ENCODE measurements around the gene PEX7. TPM values are rescaled to one million over a fixed set of nuclear protein-coding genes. Genes with fewer than 3 reads are reported as not detected.

PEX7 gene
- total RNA-seq, 1 donor from 2014 or later = 6.1 TPM

DNA sequence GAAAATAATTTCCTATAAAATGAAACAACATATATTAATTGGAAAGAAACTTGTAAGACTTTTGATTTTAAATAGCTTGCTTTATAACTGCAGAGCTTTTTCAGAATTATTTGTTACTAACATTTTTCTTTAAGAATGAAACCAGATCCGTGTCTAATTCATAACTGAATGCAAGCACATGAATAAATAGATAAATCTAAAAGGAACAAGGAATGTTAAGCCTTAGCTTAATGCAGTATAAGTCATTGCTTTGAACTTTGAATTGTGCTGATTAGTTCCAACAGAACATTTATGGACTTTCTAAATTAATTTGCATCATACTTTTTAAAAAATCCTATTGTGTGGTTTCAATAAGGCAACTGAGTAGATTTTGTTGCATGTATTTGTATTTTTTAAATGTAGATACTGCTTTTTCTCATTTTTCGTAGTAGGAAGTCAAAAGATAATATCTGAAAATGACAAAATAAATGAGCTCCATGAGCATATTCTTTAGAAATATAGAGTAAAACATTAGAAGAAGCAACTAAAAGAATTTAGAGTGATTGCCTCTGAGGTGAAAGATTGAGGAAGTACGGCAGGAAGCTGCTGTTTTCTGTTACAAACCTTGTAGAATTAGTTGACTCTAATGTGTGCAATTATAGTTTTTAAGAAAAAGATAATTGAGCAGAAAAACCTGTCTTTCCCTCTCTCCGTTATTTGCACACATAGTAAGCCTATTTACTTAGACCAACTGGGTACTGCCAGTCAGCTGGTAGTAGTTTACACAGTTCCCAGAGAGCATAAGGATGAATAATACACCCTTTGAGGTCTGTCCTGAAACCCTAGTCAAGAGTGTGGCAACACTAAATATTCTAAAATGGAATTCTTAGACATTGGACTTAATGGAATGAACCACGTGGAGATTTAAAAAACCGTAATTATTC lies 67.1 kb downstream of the PEX7 start:
- no peak for DNase-seq (ENCODE audit: extremely low spot score in 2 of 2)
- Histone ChIP-seq H3K4me3 (no peak overlapping the region), H3K27ac (no peak overlapping the region), H3K27me3 (no peaks in the 10 kb centered on the region), H3K4me1 (no peaks in the 10 kb centered on the region), H3K36me3 (no peaks in the 10 kb centered on the region), H3K9me3 (no peaks in the 10 kb centered on the region)
- no peak for TF ChIP-seq POLR2A (IDR thresholded peaks at IDR 0.05)
- TF ChIP-seq, protein P1, sequence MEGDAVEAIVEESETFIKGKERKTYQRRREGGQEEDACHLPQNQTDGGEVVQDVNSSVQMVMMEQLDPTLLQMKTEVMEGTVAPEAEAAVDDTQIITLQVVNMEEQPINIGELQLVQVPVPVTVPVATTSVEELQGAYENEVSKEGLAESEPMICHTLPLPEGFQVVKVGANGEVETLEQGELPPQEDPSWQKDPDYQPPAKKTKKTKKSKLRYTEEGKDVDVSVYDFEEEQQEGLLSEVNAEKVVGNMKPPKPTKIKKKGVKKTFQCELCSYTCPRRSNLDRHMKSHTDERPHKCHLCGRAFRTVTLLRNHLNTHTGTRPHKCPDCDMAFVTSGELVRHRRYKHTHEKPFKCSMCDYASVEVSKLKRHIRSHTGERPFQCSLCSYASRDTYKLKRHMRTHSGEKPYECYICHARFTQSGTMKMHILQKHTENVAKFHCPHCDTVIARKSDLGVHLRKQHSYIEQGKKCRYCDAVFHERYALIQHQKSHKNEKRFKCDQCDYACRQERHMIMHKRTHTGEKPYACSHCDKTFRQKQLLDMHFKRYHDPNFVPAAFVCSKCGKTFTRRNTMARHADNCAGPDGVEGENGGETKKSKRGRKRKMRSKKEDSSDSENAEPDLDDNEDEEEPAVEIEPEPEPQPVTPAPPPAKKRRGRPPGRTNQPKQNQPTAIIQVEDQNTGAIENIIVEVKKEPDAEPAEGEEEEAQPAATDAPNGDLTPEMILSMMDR (IDR thresholded peaks at IDR 0.05) = no peak
- intact Hi-C loops (cut with DNase I) = loop anchor here (5.0 kb wide), 1 partner anchor 427 kb away; no protein-coding TSS in a partner anchor

DNA sequence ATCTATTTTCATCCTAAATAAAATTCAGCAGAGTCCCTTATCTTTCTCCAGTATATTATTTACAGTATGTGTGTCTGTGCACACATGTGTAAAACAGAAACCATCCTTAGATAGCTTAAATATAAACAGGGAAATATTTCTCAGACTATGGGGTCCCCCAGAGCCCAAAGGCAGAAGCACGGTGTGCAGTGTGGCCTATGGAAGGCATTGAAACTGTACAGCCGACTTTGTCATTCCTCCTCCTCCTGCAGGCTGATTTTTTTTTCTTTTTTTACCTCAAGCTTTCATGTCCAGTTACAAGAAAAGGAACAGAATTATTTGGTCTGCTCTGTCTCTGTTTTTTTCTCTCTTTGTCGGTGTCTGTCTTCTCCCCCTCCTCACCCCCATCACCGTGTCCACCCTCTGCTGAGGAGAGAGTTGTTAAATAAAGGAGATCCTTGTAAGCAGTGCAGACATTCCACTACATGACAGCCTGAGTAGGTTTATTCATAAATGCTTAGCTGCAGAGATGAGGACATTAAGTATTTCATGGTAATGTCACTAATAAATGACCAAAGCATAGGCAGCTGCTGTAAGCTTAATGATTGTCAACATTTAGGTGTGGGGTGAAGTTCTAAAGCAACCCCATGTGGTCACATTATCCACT lies 67.9 kb downstream of the PEX7 start:
- H3K27ac ChIP-seq = no peak overlapping the region
- no peaks in the 10 kb centered on the region for H3K36me3 ChIP-seq
- intact Hi-C loops (cut with DNase I) = loop anchor here (5.0 kb wide), 1 partner anchor 428 kb away; no protein-coding TSS in a partner anchor
- TF ChIP-seq POLR2AphosphoS5 (IDR thresholded peaks at IDR 0.05; ENCODE audit: insufficient read depth in 1 of 2, low read depth in 1 of 2) (no peak), POLR2A (IDR thresholded peaks at IDR 0.05) (no peak)
- TF ChIP-seq, protein P1 (IDR thresholded peaks at IDR 0.05) = no peak
- no peaks in the 10 kb centered on the region for H3K27me3 ChIP-seq
- H3K4me3 ChIP-seq = no peak overlapping the region
- no peaks in the 10 kb centered on the region for H3K9me3 ChIP-seq
- DNase-seq (ENCODE audit: extremely low spot score in 2 of 2) = no peak
- H3K4me1 ChIP-seq = no peaks in the 10 kb centered on the region

- TF ChIP-seq POLR2AphosphoS5 (IDR thresholded peaks at IDR 0.05; ENCODE audit: insufficient read depth in 1 of 2, low read depth in 1 of 2) (no peak), POLR2A (IDR thresholded peaks at IDR 0.05) (no peak)
- TF ChIP-seq, protein P1 (IDR thresholded peaks at IDR 0.05) = no peak
- intact Hi-C loops (cut with DNase I) = loop anchor here (5.0 kb wide), 1 partner anchor 429 kb away; no protein-coding TSS in a partner anchor
- no peak overlapping the region for H3K4me3 ChIP-seq
- H3K27me3 ChIP-seq = no peaks in the 10 kb centered on the region
- H3K27ac ChIP-seq = no peak overlapping the region
- no peaks in the 10 kb centered on the region for H3K9me3 ChIP-seq
- no peak for DNase-seq (ENCODE audit: extremely low spot score in 2 of 2)
- no peaks in the 10 kb centered on the region for H3K36me3 ChIP-seq
- no peaks in the 10 kb centered on the region for H3K4me1 ChIP-seq
Measured at GRCh38 chr6:136890986-136891385, 68.6 kb downstream of the PEX7 start.

DNA sequence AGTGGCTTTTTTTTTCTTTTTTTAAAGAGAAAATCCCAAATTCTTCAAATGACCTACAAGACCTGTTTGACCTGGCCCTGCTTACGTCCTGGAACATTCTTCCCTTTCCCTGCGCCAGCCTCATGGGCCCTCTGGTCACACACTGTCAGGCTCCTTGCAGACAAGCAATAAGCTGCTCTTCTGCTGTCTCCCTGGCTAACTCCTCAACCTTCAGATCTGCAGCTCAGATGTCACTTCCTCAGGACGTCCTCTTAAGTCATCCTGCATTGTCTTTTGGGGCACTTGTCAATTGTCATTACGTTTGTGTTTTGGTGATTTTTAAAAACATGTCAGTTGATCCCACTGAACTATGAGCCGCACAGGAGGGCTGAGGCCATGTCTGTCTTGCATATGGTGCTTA lies 70.8 kb downstream of the PEX7 start:
- no peaks in the 10 kb centered on the region for H3K9me3 ChIP-seq
- peaks cover 0 to 1% of the 10 kb centered on the region in 2 donors for H3K36me3 ChIP-seq
- DNase-seq (ENCODE audit: extremely low spot score in 2 of 2) = no peak
- H3K4me1 ChIP-seq = no peaks in the 10 kb centered on the region
- intact Hi-C loops (cut with DNase I) = loop anchor here (5.0 kb wide), 1 partner anchor 431 kb away; no protein-coding TSS in a partner anchor
- H3K4me3 ChIP-seq = no peak overlapping the region
- TF ChIP-seq POLR2AphosphoS5 (IDR thresholded peaks at IDR 0.05; ENCODE audit: insufficient read depth in 1 of 2, low read depth in 1 of 2) = no peak
- no peak for TF ChIP-seq POLR2A (IDR thresholded peaks at IDR 0.05)
- no peak overlapping the region for H3K27ac ChIP-seq
- H3K27me3 ChIP-seq = no peaks in the 10 kb centered on the region

- intact Hi-C loops (cut with DNase I) = no loop called here
- no peaks in the 10 kb centered on the region for H3K4me1 ChIP-seq
- TF ChIP-seq POLR2AphosphoS5 (IDR thresholded peaks at IDR 0.05; ENCODE audit: insufficient read depth in 1 of 2, low read depth in 1 of 2) (no peak), POLR2A (IDR thresholded peaks at IDR 0.05) (no peak)
- TF ChIP-seq, protein P1 (IDR thresholded peaks at IDR 0.05) = no peak
Measured at GRCh38 chr6:136895901-136896300, 73.5 kb downstream of the PEX7 start.

More at GRCh38 chr6:136895901-136896300, 73.5 kb downstream of the PEX7 start:
- no peaks in the 10 kb centered on the region for H3K9me3 ChIP-seq
- DNase-seq (ENCODE audit: extremely low spot score in 2 of 2) = no peak
- no peak overlapping the region for H3K4me3 ChIP-seq
- no peak overlapping the region for H3K27ac ChIP-seq
- H3K36me3 ChIP-seq = peaks cover 0 to 9% of the 10 kb centered on the region in 2 donors
- no peaks in the 10 kb centered on the region for H3K27me3 ChIP-seq

All from vagina (tissue), 2 donors.